HK-2 (cell line): ENCODE results near the gene DNAJC1.

Experiments used
- DNase-seq: peaks from one replicate; pipeline ENCODE4 v3.0.0-alpha.2; 2018; ENCODE audit not compliant: unreplicated experiment

DNAJC1 gene

DNA sequence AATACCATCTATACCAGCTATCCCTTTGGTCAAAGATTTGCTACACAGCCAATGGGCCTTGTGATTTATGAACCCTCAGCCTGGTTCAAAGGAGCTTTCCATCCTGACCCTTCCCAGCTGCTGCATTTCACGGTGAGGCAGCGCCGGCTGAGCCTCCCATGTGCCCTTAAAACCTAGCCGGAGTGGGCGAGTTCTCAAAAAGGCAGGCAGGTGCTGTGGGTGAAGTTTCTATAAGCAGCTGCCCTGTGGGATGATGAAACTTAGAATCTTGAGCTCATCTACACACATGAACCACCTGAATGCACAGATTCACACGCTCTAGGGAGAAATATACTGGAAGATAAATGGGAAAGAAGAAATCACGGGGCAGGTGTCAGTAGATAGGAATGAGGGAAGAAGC is 244.8 kb downstream of the DNAJC1 start:
- DNase-seq, result no peak

- no peak for DNase-seq
Measured at GRCh38 chr10:21758239-21758638, 245.3 kb downstream of the DNAJC1 start.

GRCh38 chr10:21757185-21757901 is 246.2 kb downstream of the DNAJC1 start:
- no peak for DNase-seq

DNA sequence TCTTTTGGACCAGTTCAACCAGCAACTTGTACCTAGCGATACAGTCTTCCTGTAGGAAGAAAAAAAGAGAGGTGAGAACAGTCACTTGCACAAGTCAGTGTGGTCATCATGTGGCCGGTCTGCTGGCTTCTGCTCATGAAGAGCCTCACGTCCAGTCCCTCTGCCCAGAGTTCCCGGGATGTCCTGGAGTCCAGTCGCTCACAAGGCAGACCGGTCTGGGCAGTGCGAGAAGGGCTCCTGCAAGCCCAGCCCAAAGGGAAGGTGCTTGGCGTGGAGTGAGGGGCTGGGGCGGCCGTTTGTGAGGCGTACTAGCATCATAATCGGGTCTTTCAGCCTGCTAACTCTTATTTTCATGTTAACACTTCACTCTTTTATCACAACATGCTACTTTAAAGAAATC is 246.8 kb downstream of the DNAJC1 start:
- no peak for DNase-seq

DNA sequence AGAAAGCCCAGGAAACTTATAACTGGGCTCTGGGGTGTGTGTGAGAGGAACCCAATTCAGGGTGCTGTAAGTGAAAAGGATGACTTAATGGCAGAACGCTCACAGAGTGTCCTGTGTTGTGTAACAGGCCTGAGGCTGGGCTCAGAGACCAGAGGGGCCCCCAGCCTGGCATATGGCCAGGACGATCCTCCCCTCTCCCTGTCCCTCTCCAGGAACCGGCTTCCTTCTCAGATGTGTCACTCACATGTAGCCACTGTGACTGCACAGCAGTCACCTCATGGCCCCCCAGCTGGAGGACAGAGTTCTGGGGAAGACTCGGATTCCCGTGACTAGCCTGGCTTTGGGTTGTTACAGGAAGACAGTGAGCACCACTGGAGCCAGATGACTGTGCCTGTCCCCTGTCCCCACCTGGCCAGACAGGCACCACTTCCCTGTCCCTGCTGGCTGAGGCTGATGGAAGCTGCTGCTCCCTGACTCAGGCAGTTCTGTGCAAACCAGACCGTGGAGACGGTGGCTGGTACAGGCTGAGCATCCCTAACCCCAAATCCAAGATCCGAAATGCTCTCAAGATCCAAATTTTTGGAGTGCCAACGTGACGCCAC is 249.0 kb downstream of the DNAJC1 start:
- DNase-seq, result peak; percentile 12

GRCh38 chr10:21753497-21754270 is 249.8 kb downstream of the DNAJC1 start:
- DNase-seq, result no peak

DNA sequence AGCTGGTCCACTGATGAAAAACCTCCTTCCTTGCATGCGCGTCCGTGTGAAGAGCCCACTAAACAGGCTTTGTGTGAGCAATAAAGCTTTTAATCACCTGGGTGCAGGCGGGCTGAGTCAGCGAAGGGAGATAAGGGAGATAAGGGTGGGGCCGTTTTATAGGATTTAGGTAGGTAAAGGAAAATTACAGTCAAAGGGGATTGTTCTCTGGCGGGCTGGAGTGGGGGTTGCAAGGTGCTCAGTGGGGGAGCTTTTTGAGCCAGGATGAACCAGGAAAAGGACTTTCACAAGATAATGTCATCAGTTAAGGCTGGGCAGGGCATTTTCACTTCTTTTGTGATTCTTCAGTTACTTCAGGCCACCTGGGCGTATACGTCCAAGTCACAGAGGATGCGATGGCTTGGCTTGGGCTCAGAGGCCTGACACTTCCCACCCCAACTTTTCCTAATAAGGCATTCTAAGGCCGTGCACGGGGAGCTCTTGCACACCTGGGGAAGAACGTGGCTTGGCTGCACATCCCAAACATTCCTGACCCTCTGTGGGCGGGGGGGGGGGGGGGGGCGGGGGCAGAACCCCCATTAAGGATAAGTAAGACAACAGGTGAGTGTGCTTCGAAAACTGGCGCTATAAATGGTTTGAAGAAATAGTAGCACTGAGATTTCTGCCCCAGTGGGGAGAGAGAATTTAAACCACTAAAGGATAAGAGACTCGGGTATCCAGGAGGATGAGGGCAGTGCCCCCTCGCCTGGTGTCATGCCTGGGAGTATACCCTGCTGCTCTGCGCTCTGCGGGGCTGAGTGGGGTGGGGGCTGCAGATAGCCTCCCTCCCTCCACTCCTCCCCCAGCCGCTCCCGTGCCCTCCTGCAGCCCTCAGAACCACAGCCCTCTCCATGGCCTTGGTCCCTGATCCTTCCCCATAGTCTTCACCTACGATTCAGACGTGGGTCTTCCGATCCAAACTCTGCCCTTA is 251.9 kb downstream of the DNAJC1 start:
- DNase-seq, result no peak

DNA sequence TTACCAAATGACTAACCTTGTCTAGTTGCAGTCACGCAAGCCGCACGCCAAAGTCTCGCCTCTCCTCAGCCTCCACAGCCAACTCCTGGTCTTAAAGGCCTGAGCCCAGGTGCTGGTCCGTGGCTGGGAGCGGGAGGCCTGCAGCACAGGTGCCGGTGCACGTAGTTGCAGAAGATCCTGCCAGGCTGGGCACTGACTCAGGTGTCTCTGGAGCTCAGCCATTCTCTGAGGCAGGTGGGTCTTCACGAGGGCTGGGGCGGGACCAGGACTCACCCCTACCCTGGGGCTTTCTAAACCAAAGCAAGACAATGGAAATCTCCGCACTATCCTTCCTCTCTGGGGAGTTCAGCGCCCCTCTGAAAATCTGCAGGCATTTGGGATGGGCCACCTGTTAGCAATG is 253.1 kb downstream of the DNAJC1 start:
- no peak for DNase-seq

DNA sequence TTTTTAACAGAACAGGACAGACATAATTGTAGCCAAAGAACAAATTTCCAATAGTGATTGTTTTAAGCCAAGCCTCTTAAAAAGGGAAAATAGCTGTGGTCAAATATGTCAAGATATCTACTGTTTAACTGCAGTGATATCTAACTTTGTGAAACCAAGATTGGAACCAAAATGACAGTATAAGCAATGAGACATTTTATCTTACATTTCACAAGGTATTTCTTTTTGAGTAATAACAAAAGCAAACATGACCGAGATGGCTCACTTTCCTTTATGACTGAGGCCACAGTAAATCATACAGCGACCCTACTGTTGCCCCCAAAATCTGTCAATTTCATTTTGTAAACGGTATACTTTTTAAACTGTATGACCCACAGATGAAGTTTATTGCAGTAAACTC is 253.7 kb downstream of the DNAJC1 start:
- DNase-seq, result no peak

- DNase-seq, result no peak
Measured at GRCh38 chr10:21747809-21748208, 255.7 kb downstream of the DNAJC1 start.

DNA sequence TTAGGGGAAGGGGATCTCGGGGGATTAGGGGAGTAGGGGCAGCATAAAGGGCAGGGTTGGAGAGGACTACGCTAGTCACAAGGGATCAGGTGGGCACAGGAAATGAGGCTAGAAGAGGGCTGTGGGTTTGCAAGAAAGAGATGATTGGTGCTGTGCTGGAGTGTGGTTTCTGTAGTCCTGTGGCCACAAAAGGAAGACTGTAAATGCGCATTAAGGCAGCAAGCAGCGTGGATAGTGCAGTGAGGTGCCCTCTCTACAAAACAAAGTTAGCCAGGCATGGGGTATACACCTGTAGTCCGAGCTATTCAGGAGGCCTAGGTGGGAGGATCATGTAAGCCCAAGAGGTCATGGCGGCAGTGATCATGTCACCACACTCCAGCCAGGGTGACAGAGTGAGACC is 257.4 kb downstream of the DNAJC1 start:
- no peak for DNase-seq

DNA sequence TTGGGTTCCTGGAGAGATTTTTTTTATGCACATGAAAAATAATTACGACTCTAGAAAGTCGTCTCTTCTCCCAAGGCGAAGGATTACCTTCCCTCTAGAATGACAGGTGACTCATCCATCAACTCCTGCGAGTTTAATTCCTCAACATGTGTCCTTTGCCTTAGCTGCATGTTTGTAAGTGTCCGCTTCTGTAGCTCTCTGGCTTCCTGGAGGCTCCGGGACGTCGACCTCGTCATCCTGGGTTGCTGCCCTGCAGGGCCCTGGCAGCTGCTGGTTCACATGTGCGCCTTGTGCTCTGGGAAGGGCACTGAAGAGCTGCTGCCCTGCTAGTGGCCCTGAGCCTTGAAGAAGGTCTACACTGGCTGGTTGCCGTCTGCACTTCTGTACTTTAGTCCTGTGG is 259.3 kb downstream of the DNAJC1 start:
- DNase-seq, result no peak

- no peak for DNase-seq
Measured at GRCh38 chr10:21742740-21743412, 260.7 kb downstream of the DNAJC1 start.

- no peak for DNase-seq
Measured at GRCh38 chr10:21740989-21741388, 262.5 kb downstream of the DNAJC1 start.

GRCh38 chr10:21737106-21737505 is 266.4 kb downstream of the DNAJC1 start:
- no peak for DNase-seq

DNA sequence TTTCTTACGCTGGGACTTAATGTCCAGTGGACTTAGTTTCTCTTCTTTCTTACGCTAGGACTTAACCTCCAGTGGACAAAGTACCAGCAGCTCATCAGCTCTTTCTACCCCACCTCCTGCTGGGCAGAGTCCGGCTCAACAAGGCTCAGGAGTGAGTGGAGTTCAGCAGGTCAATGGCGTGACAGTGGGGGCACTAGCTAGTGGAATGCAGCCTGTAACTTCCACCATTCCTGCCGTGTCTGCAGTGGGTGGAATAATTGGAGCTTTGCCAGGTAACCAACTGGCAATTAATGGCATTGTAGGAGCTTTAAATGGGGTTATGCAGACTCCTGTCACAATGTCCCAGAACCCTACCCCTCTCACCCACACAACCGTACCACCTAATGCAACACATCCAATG is 269.8 kb downstream of the DNAJC1 start:
- no peak for DNase-seq

- peak; percentile 14 for DNase-seq
Measured at GRCh38 chr10:21732067-21732772, 271.3 kb downstream of the DNAJC1 start.

GRCh38 chr10:21728618-21729017 is 274.9 kb downstream of the DNAJC1 start:
- DNase-seq, result no peak

DNA sequence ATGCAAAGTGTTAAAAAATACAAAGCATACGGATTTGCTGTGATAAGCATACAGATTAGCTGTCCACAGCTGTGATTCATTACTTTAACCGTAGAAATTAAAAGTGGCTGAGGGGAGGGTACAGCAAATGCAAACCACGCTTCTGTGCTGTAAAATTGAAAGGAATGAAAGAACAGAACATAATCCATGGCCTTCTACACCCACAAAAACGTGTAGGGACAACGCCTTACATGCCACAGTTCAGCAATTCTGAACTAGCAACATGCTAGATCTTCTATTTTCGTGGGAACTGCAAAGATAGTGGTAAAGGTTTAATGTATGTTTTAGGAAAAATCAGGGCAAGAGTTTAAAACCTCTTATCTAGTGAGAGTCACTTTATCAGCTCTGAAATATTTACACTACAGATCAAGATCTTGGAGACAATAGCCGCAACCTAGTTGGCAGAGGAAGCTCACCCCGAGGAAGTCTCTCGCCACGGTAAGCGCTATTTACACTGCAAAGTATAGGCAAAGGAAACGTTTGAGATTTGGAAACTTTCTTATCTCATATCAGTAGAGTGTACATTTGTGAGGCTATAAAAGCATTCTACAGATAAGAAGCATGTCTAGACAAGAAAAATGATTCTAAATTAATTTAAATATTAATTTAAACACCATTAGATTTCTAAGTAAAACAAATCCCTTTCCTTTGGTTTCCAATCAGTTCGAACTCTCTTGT is 275.9 kb downstream of the DNAJC1 start:
- no peak for DNase-seq
